Thyroid gland (tissue), 4 donors: Measurements from ENCODE around the gene BLCAP. TPM values are rescaled to one million over a fixed set of nuclear protein-coding genes. Genes with fewer than 3 reads are reported as not detected.

Experiments
- DNase-seq, 2 donors: peaks; one replicate each; pipeline ENCODE4 v3.0.0-alpha.2; 2019
- H3K27ac ChIP-seq, 3 donors: fragments of 200-600 bp; sonication (generic); 1 replicate in 2 of 3; 2 replicates in 1 of 3; pipeline ENCODE4 v1.5.1; 2016 to 2019; ENCODE audit warnings: mild to moderate bottlenecking in 1 of 3, moderate library complexity in 1 of 3
- H3K27me3 ChIP-seq: fragments of 200-600 bp; sonication (generic); one replicate; pipeline ENCODE4 v1.5.1; 2019
- H3K36me3 ChIP-seq, 2 donors: fragments of 200-600 bp; sonication (generic); one replicate each; pipeline ENCODE4 v1.5.1; 2016 to 2019
- H3K4me1 ChIP-seq, 2 donors: fragments of 200-600 bp; sonication (generic); one replicate each; pipeline ENCODE4 v1.5.1; 2017 to 2019
- H3K4me3 ChIP-seq, 3 donors: fragments of 200-600 bp; sonication (generic); replicated peaks in 1 of 3; 1 replicate in 2 of 3; 2 replicates in 1 of 3; pipeline ENCODE4 v1.5.1; 2016; ENCODE audit warnings: mild to moderate bottlenecking in 1 of 3
- H3K9me3 ChIP-seq: fragments of 200-600 bp; sonication (generic); one replicate; pipeline ENCODE4 v1.5.1; 2017
- POLR2A ChIP-seq, 2 donors: fragments of 450-650 bp; IDR thresholded peaks; one replicate each; pipeline ENCODE4 v1.6.1; 2017; ENCODE audit warnings: antibody characterized with exemption in 2 of 2, mild to moderate bottlenecking in 2 of 2, moderate library complexity in 1 of 2
- WGBS, 2 donors: methylation state at CpG; one replicate each; pipeline ENCODE4 v1.1.5; 2017; 5-methylcytosine and 5-hydroxymethylcytosine counted together
- intact Hi-C: fragments of 100-400 bp; cut with DNase I; formaldehyde crosslinking; loops from one replicate; pipeline ENCODE4 v1.15.1; 2023
- total RNA-seq, 4 donors: library from RNA; depleted of rRNA; stranded (reverse); fragments of >200 nt; gene quantifications; one replicate each; pipeline ENCODE4 v1.2.3, GENCODE V29; 2016
- TF ChIP-seq, protein P1 (sequence below), 6 experiments: fragments of 200-600 bp in 3 of 6; fragments of 450-650 bp in 3 of 6; sonication (generic) in 3 of 6; IDR thresholded peaks; one replicate each; pipeline ENCODE4 v1.5.1; 2016 to 2019; ENCODE audit warnings: antibody characterized with exemption in 6 of 6, mild to moderate bottlenecking in 2 of 6, inconsistent platforms in 1 of 6, moderate library complexity in 1 of 6

Gene BLCAP
- total RNA-seq, 4 donors from 2014 or later, result 56.6 to 80.3 (median 64.5) TPM

DNA sequence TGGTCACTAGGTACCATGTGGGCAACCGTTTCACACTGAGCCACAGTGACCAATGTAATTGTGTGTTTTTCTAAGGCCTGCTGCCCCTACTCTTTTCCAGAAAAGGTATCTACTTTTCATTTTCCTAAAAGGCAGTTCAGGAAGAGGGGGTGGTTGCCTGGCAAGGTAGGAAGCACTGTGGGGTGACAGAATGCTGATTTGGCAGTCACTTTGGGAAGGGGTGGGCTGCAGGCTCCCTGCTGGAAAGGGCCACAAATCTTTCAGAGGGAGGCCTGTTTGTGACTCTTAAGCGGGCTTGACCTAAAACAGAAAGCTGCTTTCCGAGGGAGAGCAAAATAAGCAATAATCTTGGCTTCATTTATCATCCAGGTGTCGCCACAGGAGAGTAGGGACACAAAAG, 11.8 kb downstream of the BLCAP start:
- Histone ChIP-seq H3K4me3 (no peak overlapping the region), H3K36me3 (peaks cover 12 to 24% of the 10 kb centered on the region in 2 donors), H3K4me1 (peaks cover 0 to 8% of the 10 kb centered on the region in 2 donors), H3K27ac (no peak overlapping the region), H3K9me3 (no peaks in the 10 kb centered on the region), H3K27me3 (no peaks in the 10 kb centered on the region)
- 85 to 88% methylated on average over 4 of the region's 4 CpGs for WGBS, 2 donors
- intact Hi-C loops, result no loop called here
- TF ChIP-seq, protein P1, sequence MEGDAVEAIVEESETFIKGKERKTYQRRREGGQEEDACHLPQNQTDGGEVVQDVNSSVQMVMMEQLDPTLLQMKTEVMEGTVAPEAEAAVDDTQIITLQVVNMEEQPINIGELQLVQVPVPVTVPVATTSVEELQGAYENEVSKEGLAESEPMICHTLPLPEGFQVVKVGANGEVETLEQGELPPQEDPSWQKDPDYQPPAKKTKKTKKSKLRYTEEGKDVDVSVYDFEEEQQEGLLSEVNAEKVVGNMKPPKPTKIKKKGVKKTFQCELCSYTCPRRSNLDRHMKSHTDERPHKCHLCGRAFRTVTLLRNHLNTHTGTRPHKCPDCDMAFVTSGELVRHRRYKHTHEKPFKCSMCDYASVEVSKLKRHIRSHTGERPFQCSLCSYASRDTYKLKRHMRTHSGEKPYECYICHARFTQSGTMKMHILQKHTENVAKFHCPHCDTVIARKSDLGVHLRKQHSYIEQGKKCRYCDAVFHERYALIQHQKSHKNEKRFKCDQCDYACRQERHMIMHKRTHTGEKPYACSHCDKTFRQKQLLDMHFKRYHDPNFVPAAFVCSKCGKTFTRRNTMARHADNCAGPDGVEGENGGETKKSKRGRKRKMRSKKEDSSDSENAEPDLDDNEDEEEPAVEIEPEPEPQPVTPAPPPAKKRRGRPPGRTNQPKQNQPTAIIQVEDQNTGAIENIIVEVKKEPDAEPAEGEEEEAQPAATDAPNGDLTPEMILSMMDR (IDR thresholded peaks at IDR 0.05), result no peak
- TF ChIP-seq POLR2A (IDR thresholded peaks at IDR 0.05), result no peak
- DNase-seq, result no peak

DNA sequence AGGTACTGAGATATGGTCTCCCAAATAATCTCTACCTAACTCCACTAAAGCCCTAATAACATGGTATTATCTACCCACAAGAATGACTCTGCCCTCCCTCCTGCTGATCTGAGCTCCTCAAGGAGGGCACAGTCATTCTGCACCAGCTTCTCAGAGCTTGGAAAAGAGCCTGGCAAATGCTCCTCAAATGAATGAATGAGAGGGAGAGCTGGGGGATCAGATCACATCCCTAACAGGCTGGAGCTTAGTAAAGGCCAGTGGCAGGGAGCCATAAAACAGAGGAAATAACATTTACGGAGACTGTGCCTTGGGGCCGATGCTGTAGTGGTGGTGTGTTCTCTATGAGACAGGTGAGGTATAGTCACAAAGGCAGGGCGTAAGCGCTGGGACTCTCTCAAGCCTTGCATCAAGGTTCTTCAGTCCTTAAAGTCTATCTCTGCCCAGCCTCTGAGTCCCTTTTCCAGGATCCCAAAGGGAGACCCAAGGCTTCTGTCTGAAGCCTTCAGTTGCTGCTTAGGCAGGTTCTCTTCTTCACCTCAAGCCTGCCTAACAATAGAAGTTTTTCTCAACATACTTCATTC, 13.8 kb downstream of the BLCAP start:
- intact Hi-C loops, result no loop called here
- no peaks in the 10 kb centered on the region for H3K9me3 ChIP-seq
- H3K36me3 ChIP-seq, result peaks cover 13 to 22% of the 10 kb centered on the region in 2 donors
- no peak for DNase-seq
- TF ChIP-seq, protein P1 (IDR thresholded peaks at IDR 0.05), result no peak
- no peak for TF ChIP-seq POLR2A (IDR thresholded peaks at IDR 0.05)
- H3K27me3 ChIP-seq, result no peaks in the 10 kb centered on the region
- no peaks in the 10 kb centered on the region for H3K4me1 ChIP-seq
- 87 to 92% methylated on average over 4 of the region's 4 CpGs for WGBS, 2 donors
- no peak overlapping the region for H3K4me3 ChIP-seq
- H3K27ac ChIP-seq, result no peak overlapping the region

DNA sequence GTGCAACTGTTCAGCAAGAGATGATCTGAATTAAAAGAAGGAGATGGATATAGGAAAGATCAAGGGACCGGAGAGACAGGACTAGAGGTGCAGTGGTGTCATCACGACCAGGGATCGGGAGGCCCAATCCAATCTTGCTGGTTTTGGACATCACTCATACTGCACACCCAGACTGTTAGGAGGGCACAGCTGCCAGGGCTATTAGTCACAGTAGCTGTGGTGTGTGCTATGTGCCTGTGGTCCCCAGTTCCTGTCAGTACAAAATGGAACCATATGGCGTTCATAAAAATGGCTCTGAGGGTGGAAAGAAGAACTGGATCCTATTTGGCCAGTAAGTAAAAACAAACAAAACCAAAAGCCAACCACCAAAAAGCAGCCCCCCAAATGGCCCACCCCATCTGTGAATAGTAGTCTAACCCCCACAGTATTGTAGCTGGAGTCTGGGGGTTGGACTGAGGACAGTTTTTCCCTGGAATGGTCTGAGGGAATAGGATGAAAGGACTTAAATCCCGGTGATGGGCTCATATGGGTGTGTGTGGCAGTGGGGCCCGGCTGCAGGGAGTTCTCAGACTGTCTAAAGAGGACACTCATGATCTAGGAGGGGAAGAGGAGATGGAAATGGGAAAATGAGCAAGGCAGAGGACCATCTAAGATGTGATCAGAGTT, 15.9 kb downstream of the BLCAP start:
- intact Hi-C loops, result no loop called here
- Histone ChIP-seq H3K36me3 (peaks cover 8 to 14% of the 10 kb centered on the region in 2 donors), H3K9me3 (no peaks in the 10 kb centered on the region), H3K4me1 (no peaks in the 10 kb centered on the region), H3K27me3 (no peaks in the 10 kb centered on the region), H3K4me3 (no peak overlapping the region), H3K27ac (no peak overlapping the region)
- no peak for DNase-seq
- no peak for TF ChIP-seq POLR2A (IDR thresholded peaks at IDR 0.05)
- TF ChIP-seq, protein P1 (IDR thresholded peaks at IDR 0.05), result no peak
- 93 to 96% methylated on average over 6 of the region's 6 CpGs for WGBS, 2 donors

DNA sequence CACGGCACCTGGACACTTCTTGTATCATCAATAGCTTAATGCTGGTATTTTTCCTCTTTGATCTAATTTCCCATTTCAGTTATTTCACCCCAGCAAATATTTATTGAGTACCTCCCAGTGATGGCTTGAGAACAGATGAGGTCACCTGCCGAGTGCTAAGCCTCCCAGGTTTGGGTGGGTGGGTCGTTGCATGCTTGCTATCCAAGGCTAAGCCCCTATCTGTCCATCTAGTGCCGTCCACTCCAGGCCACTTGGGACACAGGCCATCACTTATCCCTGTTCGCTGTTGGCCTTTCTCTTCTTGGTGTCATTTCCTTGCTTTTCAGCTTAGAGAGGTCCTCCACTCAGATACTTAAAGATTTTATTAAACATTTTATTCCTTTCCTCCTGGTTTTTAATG, 17.4 kb downstream of the BLCAP start:
- Histone ChIP-seq H3K27me3 (no peaks in the 10 kb centered on the region), H3K4me1 (peaks cover 0 to 4% of the 10 kb centered on the region in 2 donors), H3K4me3 (no peak overlapping the region), H3K27ac (no peak overlapping the region), H3K9me3 (no peaks in the 10 kb centered on the region), H3K36me3 (peaks cover 8 to 14% of the 10 kb centered on the region in 2 donors)
- TF ChIP-seq, protein P1 (IDR thresholded peaks at IDR 0.05), result no peak
- no peak for TF ChIP-seq POLR2A (IDR thresholded peaks at IDR 0.05)
- WGBS, 2 donors, result 82 to 88% methylated on average over 5 of the region's 5 CpGs
- no peak for DNase-seq
- intact Hi-C loops, result no loop called here

DNA sequence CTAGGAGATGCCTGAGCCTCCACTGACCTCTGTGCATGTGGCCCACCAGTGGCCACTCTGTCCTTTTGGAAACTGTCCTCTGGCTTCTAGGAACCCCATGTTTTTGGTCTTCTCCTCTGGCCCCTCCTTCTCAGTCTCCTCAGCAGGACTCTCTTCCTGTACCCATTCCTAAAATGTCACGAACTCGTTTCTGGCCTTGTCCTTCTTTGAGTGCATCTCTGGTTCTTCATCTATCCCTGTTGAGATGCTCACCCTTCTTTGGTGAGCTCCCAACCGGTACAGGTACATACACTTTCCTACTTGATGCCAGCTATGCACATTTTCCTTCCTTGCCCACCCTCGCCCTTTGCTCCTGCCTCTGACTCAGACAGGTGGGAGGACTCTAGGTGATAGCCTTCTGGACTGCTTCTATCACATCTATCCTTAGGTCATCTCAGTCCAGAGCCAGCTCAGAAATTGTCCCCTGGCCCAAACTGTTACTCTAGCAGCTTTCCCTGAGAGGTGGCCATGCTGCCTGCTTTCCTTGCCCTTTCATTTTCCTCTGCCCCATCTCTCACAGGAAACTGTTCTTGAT, 21.4 kb downstream of the BLCAP start:
- intact Hi-C loops, result no loop called here

More for the DNA sequence above, 21.4 kb downstream of the BLCAP start:
- 75 to 83% methylated on average over 4 of the region's 4 CpGs for WGBS, 2 donors
- H3K27me3 ChIP-seq, result no peaks in the 10 kb centered on the region
- TF ChIP-seq POLR2A (IDR thresholded peaks at IDR 0.05), result no peak
- TF ChIP-seq, protein P1 (IDR thresholded peaks at IDR 0.05), result no peak
- no peaks in the 10 kb centered on the region for H3K9me3 ChIP-seq
- H3K27ac ChIP-seq, result no peak overlapping the region
- no peak for DNase-seq
- peaks cover 0 to 7% of the 10 kb centered on the region in 2 donors for H3K4me1 ChIP-seq
- H3K36me3 ChIP-seq, result peaks cover 0 to 9% of the 10 kb centered on the region in 2 donors
- no peak overlapping the region for H3K4me3 ChIP-seq
